WTC11 (cell line): ENCODE results near the gene CLIC5. TPM values are rescaled to one million over a fixed set of nuclear protein-coding genes. Genes with fewer than 3 reads are reported as not detected.

Experiments used
- ATAC-seq: fragments of 200-7000 bp; cut with Tn5 transposase; 2 replicates; pipeline ENCODE4 v1.10.0; 2021; ENCODE audit warnings: mild to moderate bottlenecking, moderate library complexity
- CTCF ChIA-PET: fragments of 300-600 bp; sonication (Branson Sonifier 250); formaldehyde crosslinking; loops from one replicate; lab custom pipeline; 2021; ENCODE audit warnings: antibody characterized with exemption; lab: Charles Lee
- POLR2A ChIA-PET: fragments of 350-600 bp; sonication (Branson Sonifier 250); formaldehyde crosslinking; loops from one replicate; lab custom pipeline; 2021; ENCODE audit warnings: antibody characterized with exemption; lab: Charles Lee
- DNase-seq: peaks from one replicate; pipeline ENCODE4 v3.0.0; 2021; ENCODE audit warnings: low spot score
- H3K27ac Mint-ChIP-seq: 2 replicates; pipeline ENCODE4 v1.8.0; 2021; ENCODE audit warnings: mixed read lengths
- H3K27me3 Mint-ChIP-seq: 2 replicates; pipeline ENCODE4 v1.8.0; 2021; ENCODE audit warnings: low read depth, mild to moderate bottlenecking, moderate library complexity, mixed read lengths
- H3K36me3 Mint-ChIP-seq: 2 replicates; pipeline ENCODE4 v1.8.0; 2021; ENCODE audit warnings: mixed read lengths
- H3K4me1 Mint-ChIP-seq: 2 replicates; pipeline ENCODE4 v1.8.0; 2022; ENCODE audit warnings: mixed read lengths
- H3K4me3 Mint-ChIP-seq: 2 replicates; pipeline ENCODE4 v1.8.0; 2021; ENCODE audit warnings: mild to moderate bottlenecking, moderate library complexity, mixed read lengths
- H3K9me3 Mint-ChIP-seq: 2 replicates; pipeline ENCODE4 v1.8.0; 2021; ENCODE audit warnings: mixed read lengths
- ARID4B ChIP-seq: sonication (generic); formaldehyde crosslinking; IDR thresholded peaks from 2 replicates; pipeline ENCODE4 v1.8.0; 2023; ENCODE audit warnings: missing genetic modification reagents, mild to moderate bottlenecking, borderline replicate concordance
- ATF6 ChIP-seq: sonication (generic); formaldehyde crosslinking; IDR thresholded peaks from 2 replicates; pipeline ENCODE4 v1.8.1; 2023; ENCODE audit warnings: mild to moderate bottlenecking, missing genetic modification reagents
- CBFB ChIP-seq: sonication (generic); formaldehyde crosslinking; IDR thresholded peaks from 2 replicates; pipeline ENCODE4 v1.8.1; 2022; ENCODE audit warnings: mild to moderate bottlenecking, low read depth, missing genetic modification reagents
- EMX1 ChIP-seq: fragments of 250-450 bp; sonication (Bioruptor Pico); IDR thresholded peaks from 2 replicates; pipeline ENCODE4 v1.8.0; 2021; ENCODE audit warnings: mild to moderate bottlenecking
- ERG ChIP-seq: fragments of 250-450 bp; sonication (Bioruptor Pico); IDR thresholded peaks from 2 replicates; pipeline ENCODE4 v1.8.0; 2021; ENCODE audit warnings: mild to moderate bottlenecking
- ESRRA ChIP-seq: sonication (generic); formaldehyde crosslinking; IDR thresholded peaks from 2 replicates; pipeline ENCODE4 v1.8.1; 2022; ENCODE audit warnings: mild to moderate bottlenecking, missing genetic modification reagents, borderline replicate concordance
- HMGA2 ChIP-seq: fragments of 250-450 bp; sonication (Bioruptor Pico); IDR thresholded peaks from 2 replicates; pipeline ENCODE4 v1.4.0; 2021; ENCODE audit warnings: mild to moderate bottlenecking, moderate library complexity
- MLX ChIP-seq: sonication (generic); formaldehyde crosslinking; IDR thresholded peaks from 2 replicates; pipeline ENCODE4 v1.8.1; 2023; ENCODE audit warnings: mild to moderate bottlenecking, missing genetic modification reagents, moderate library complexity
- NFATC4 ChIP-seq: fragments of 250-450 bp; sonication (Bioruptor Pico); IDR thresholded peaks from 2 replicates; pipeline ENCODE4 v1.9.0; 2021; ENCODE audit warnings: mild to moderate bottlenecking
- NFE2L1 ChIP-seq: sonication (generic); formaldehyde crosslinking; IDR thresholded peaks from 2 replicates; pipeline ENCODE4 v1.8.1; 2023; ENCODE audit warnings: missing genetic modification reagents
- PREB ChIP-seq: sonication (generic); formaldehyde crosslinking; IDR thresholded peaks from 2 replicates; pipeline ENCODE4 v1.8.1; 2022; ENCODE audit warnings: mild to moderate bottlenecking, missing genetic modification reagents, moderate library complexity, borderline replicate concordance
- RELA ChIP-seq: sonication (generic); formaldehyde crosslinking; IDR thresholded peaks from 2 replicates; pipeline ENCODE4 v1.8.1; 2022; ENCODE audit warnings: missing genetic modification reagents, mild to moderate bottlenecking, borderline replicate concordance
- RORB ChIP-seq: fragments of 250-450 bp; sonication (Bioruptor Pico); IDR thresholded peaks from 2 replicates; pipeline ENCODE4 v1.9.0; 2021; ENCODE audit warnings: mild to moderate bottlenecking
- SMAD3 ChIP-seq: sonication (generic); formaldehyde crosslinking; IDR thresholded peaks from 2 replicates; pipeline ENCODE4 v1.8.0; 2022; ENCODE audit warnings: missing genetic modification reagents, mild to moderate bottlenecking, borderline replicate concordance
- SMAD4 ChIP-seq: sonication (generic); formaldehyde crosslinking; IDR thresholded peaks from 2 replicates; pipeline ENCODE4 v1.8.0; 2022; ENCODE audit warnings: mild to moderate bottlenecking, missing genetic modification reagents
- SOX15 ChIP-seq: fragments of 250-450 bp; sonication (Bioruptor Pico); IDR thresholded peaks from 2 replicates; pipeline ENCODE4 v1.9.0; 2021; ENCODE audit warnings: mild to moderate bottlenecking
- SP1 ChIP-seq: sonication (generic); formaldehyde crosslinking; conservative IDR thresholded peaks from 2 replicates; pipeline ENCODE4 v1.8.1; 2022; ENCODE audit warnings: missing genetic modification reagents
- TEAD1 ChIP-seq: sonication (generic); formaldehyde crosslinking; IDR thresholded peaks from 2 replicates; pipeline ENCODE4 v1.8.0; 2022; ENCODE audit warnings: mild to moderate bottlenecking, missing genetic modification reagents
- TEAD4 ChIP-seq: sonication (generic); formaldehyde crosslinking; IDR thresholded peaks from 2 replicates; pipeline ENCODE4 v1.8.0; 2022; ENCODE audit warnings: mild to moderate bottlenecking, missing genetic modification reagents
- TP53 ChIP-seq: sonication (generic); formaldehyde crosslinking; IDR thresholded peaks from 2 replicates; pipeline ENCODE4 v1.8.1; 2023; ENCODE audit warnings: mild to moderate bottlenecking, missing genetic modification reagents
- USF2 ChIP-seq: sonication (generic); formaldehyde crosslinking; IDR thresholded peaks from 2 replicates; pipeline ENCODE4 v1.8.1; 2023; ENCODE audit warnings: mild to moderate bottlenecking, missing genetic modification reagents, moderate library complexity
- ZBTB21 ChIP-seq: sonication (generic); formaldehyde crosslinking; IDR thresholded peaks from 2 replicates; pipeline ENCODE4 v1.8.1; 2023; ENCODE audit warnings: mild to moderate bottlenecking, missing genetic modification reagents, borderline replicate concordance
- ZNF219 ChIP-seq: sonication (generic); formaldehyde crosslinking; IDR thresholded peaks from 2 replicates; pipeline ENCODE4 v1.8.0; 2023; ENCODE audit warnings: missing genetic modification reagents, mild to moderate bottlenecking, borderline replicate concordance
- ZSCAN18 ChIP-seq: fragments of 250-450 bp; sonication (Bioruptor Pico); IDR thresholded peaks from 2 replicates; pipeline ENCODE4 v2.1.2; 2022; ENCODE audit warnings: mild to moderate bottlenecking, moderate library complexity
- total RNA-seq: library from RNA; stranded (reverse); gene quantifications from 3 replicates; pipeline ENCODE4 v1.2.3, GENCODE V29; 2021

CLIC5 gene
- total RNA-seq, 1 experiment from 2014 or later = 0.22 TPM

- no peak for TF ChIP-seq ZSCAN18
- no peak for TF ChIP-seq CBFB (CRISPR knock-in tag)
- no peak for TF ChIP-seq TEAD1 (CRISPR knock-in tag)
- no peak for TF ChIP-seq RORB (CRISPR knock-in tag)
- no peak for TF ChIP-seq NFATC4 (CRISPR knock-in tag)
- no peak for TF ChIP-seq ESRRA (CRISPR knock-in tag)
- TF ChIP-seq SOX15 (CRISPR knock-in tag) = no peak
- no peak for TF ChIP-seq HMGA2 (CRISPR knock-in tag)
- TF ChIP-seq TP53 (CRISPR knock-in tag) = no peak
- no peak for TF ChIP-seq ARID4B
- TF ChIP-seq USF2 = no peak
- TF ChIP-seq SMAD4 (CRISPR knock-in tag) = no peak
- no peak for TF ChIP-seq RELA (CRISPR knock-in tag)
- TF ChIP-seq EMX1 = no peak
- no peak for TF ChIP-seq TEAD4 (CRISPR knock-in tag)
Observed at GRCh38 chr6:45870531-45870930, 145.1 kb downstream of the CLIC5 start (continued).

- ATAC-seq (no peak), DNase-seq (no peak)
- ChIA-PET CTCF (no interaction called here), POLR2A (no interaction called here)
- Mint-ChIP-seq H3K4me1 (no peaks in the 10 kb centered on the region), H3K36me3 (no peaks in the 10 kb centered on the region), H3K27me3 (peaks cover 6% of the 10 kb centered on the region; the same call in 1 of the 2 replicates), H3K27ac (no peak overlapping the region), H3K4me3 (no peak overlapping the region), H3K9me3 (no peaks in the 10 kb centered on the region)
- TF ChIP-seq ZBTB21 (CRISPR knock-in tag) (no peak), SMAD3 (CRISPR knock-in tag) (no peak), ZNF219 (CRISPR knock-in tag) (no peak), NFE2L1 (no peak), MLX (no peak), ERG (no peak), RELA (CRISPR knock-in tag) (no peak), PREB (CRISPR knock-in tag) (no peak), RORB (CRISPR knock-in tag) (no peak), SP1 (no peak), ATF6 (CRISPR knock-in tag) (no peak)
Observed at GRCh38 chr6:45864651-45865050, 151.0 kb downstream of the CLIC5 start.
